Endodermal cell (in vitro differentiated cells): ENCODE data around the gene CPO. TPM values are rescaled to one million over a fixed set of nuclear protein-coding genes. Genes with fewer than 3 reads are reported as not detected.

Experiments used
- DNase-seq: peaks from one replicate; pipeline ENCODE4 v3.0.0-alpha.2; 2017
- H3K27ac ChIP-seq: 2 replicates; pipeline ENCODE4 v1.5.1; 2013; ENCODE audit warnings: mild to moderate bottlenecking, low read depth, low read length, moderate library complexity
- H3K27me3 ChIP-seq: 2 replicates; pipeline ENCODE4 v1.6.1; 2013; ENCODE audit warnings: mild to moderate bottlenecking, low read length, moderate library complexity; ENCODE audit not compliant: insufficient read depth, control insufficient read depth, poor library complexity, severe bottlenecking
- H3K36me3 ChIP-seq: 2 replicates; pipeline ENCODE4 v1.7.0; 2013; ENCODE audit warnings: mild to moderate bottlenecking, low read length, moderate library complexity; ENCODE audit not compliant: control insufficient read depth, insufficient read depth
- H3K4me1 ChIP-seq: one replicate; pipeline ENCODE4 v1.7.0; 2013; ENCODE audit warnings: low read length; ENCODE audit not compliant: control insufficient read depth, insufficient read depth
- H3K4me3 ChIP-seq: 2 replicates; pipeline ENCODE4 v1.5.1; 2013; ENCODE audit warnings: mild to moderate bottlenecking, low read length, moderate library complexity
- H3K9ac ChIP-seq: 2 replicates; pipeline ENCODE4 v1.6.1; 2013; ENCODE audit warnings: mild to moderate bottlenecking, low read length, moderate library complexity; ENCODE audit not compliant: poor library complexity, severe bottlenecking; ENCODE audit errors: extremely low read depth
- H3K9me3 ChIP-seq: 2 replicates; pipeline ENCODE4 v1.6.1; 2013; ENCODE audit warnings: mild to moderate bottlenecking, low read length, moderate library complexity; ENCODE audit not compliant: control insufficient read depth
- H3K27ac Mint-ChIP-seq: 2 replicates; pipeline ENCODE4 v1.8.0; 2020; ENCODE audit warnings: mixed read lengths
- H3K27me3 Mint-ChIP-seq: 2 replicates; pipeline ENCODE4 v1.8.0; 2021; ENCODE audit warnings: mild to moderate bottlenecking, mixed read lengths; ENCODE audit not compliant: insufficient read depth
- H3K36me3 Mint-ChIP-seq: 2 replicates; pipeline ENCODE4 v1.8.0; 2020; ENCODE audit warnings: low read depth, mixed read lengths
- H3K4me1 Mint-ChIP-seq: 2 replicates; pipeline ENCODE4 v1.8.0; 2020; ENCODE audit warnings: mixed read lengths
- H3K4me3 Mint-ChIP-seq: 2 replicates; pipeline ENCODE4 v1.8.0; 2020; ENCODE audit warnings: mild to moderate bottlenecking, moderate library complexity, mixed read lengths
- H3K9me3 Mint-ChIP-seq: 2 replicates; pipeline ENCODE4 v1.8.0; 2020; ENCODE audit warnings: mild to moderate bottlenecking, mixed read lengths
- WGBS, 2 experiments: methylation state at CpG; one replicate each; pipeline versions ENCODE4 v1.1.5 to v1.1.7; 2013; ENCODE audit warnings: missing lambda C conversion rate in 2 of 2, mixed read lengths in 1 of 2; ENCODE audit not compliant: insufficient coverage in 1 of 2, insufficient read length in 1 of 2; 5-methylcytosine and 5-hydroxymethylcytosine counted together
- total RNA-seq, 2 donors: library from RNA; stranded (reverse); fragmentation: NEBNext Ultra II Directional in 1 of 2; extraction: Animal tissue kit (Norgen Biotek cat#: 25700) in 1 of 2; gene quantifications; 2 replicates in 1 of 2; 3 replicates in 1 of 2; pipeline ENCODE4 v1.2.1, GENCODE V29; 2021
- TF ChIP-seq, protein P1 (sequence below): fragments of 200-600 bp; sonication (generic); conservative IDR thresholded peaks from 2 replicates; pipeline ENCODE4 v1.5.0; 2021; ENCODE audit warnings: antibody characterized with exemption, mild to moderate bottlenecking

CPO gene
- total RNA-seq, 2 donors from 2014 or later = 0.95 to 1.0 TPM

DNA sequence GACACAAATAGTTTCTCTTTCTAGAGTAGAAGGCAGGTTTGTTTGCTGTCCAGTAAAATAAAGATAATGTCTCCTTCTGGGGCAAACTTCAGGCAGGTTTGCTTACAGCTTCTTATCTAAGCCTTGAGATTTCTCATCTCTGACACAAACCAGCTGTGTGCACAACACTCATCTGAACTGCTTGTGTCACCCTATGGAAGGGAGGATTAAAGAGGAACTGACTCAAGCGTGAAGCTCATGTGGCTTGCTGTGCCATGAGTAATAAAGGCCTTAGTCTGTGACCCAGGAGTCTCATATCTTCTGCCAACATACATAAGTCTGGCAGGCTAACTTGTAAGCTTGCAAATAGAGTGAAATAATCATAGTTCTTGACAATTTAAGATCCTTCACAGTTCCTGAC, 24.2 kb upstream of the CPO start:
- no peak overlapping the region for H3K4me3 Mint-ChIP-seq
- H3K27ac Mint-ChIP-seq = no peak overlapping the region
- H3K4me1 Mint-ChIP-seq = peaks cover 6% of the 10 kb centered on the region
- DNase-seq = no peak
- no peak overlapping the region for H3K4me3 ChIP-seq
- WGBS, 2 experiments = 80 to 89% methylated on average over 1 of the region's 1 CpG
- no peaks in the 10 kb centered on the region for H3K36me3 ChIP-seq
- TF ChIP-seq, protein P1, sequence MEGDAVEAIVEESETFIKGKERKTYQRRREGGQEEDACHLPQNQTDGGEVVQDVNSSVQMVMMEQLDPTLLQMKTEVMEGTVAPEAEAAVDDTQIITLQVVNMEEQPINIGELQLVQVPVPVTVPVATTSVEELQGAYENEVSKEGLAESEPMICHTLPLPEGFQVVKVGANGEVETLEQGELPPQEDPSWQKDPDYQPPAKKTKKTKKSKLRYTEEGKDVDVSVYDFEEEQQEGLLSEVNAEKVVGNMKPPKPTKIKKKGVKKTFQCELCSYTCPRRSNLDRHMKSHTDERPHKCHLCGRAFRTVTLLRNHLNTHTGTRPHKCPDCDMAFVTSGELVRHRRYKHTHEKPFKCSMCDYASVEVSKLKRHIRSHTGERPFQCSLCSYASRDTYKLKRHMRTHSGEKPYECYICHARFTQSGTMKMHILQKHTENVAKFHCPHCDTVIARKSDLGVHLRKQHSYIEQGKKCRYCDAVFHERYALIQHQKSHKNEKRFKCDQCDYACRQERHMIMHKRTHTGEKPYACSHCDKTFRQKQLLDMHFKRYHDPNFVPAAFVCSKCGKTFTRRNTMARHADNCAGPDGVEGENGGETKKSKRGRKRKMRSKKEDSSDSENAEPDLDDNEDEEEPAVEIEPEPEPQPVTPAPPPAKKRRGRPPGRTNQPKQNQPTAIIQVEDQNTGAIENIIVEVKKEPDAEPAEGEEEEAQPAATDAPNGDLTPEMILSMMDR = no peak
- H3K9me3 Mint-ChIP-seq = peaks cover 3% of the 10 kb centered on the region
- H3K27ac ChIP-seq = no peak overlapping the region
- no peaks in the 10 kb centered on the region for H3K9me3 ChIP-seq
- H3K36me3 Mint-ChIP-seq = no peaks in the 10 kb centered on the region
- no peak overlapping the region for H3K9ac ChIP-seq
- no peaks in the 10 kb centered on the region for H3K27me3 ChIP-seq
- H3K4me1 ChIP-seq = no peaks in the 10 kb centered on the region
- no peaks in the 10 kb centered on the region for H3K27me3 Mint-ChIP-seq

- Mint-ChIP-seq H3K4me1 (peaks cover 6% of the 10 kb centered on the region), H3K9me3 (peaks cover 3% of the 10 kb centered on the region), H3K36me3 (no peaks in the 10 kb centered on the region), H3K4me3 (no peak overlapping the region), H3K27me3 (no peaks in the 10 kb centered on the region), H3K27ac (no peak overlapping the region)
- Histone ChIP-seq H3K27ac (no peak overlapping the region), H3K9ac (no peak overlapping the region), H3K4me3 (no peak overlapping the region), H3K36me3 (no peaks in the 10 kb centered on the region), H3K27me3 (no peaks in the 10 kb centered on the region), H3K4me1 (no peaks in the 10 kb centered on the region), H3K9me3 (no peaks in the 10 kb centered on the region)
- peak; percentile 57 for DNase-seq
- whole genome bisulfite sequencing, 2 experiments = 36 to 53% methylated on average over 2 of the region's 2 CpGs
- TF ChIP-seq, protein P1 = peak; percentile 17
Measured at GRCh38 chr2:206918263-206918662, 21.1 kb upstream of the CPO start.

- H3K27me3 Mint-ChIP-seq = no peaks in the 10 kb centered on the region
- Histone ChIP-seq H3K36me3 (no peaks in the 10 kb centered on the region), H3K4me3 (no peak overlapping the region), H3K9ac (no peak overlapping the region), H3K27ac (no peak overlapping the region), H3K9me3 (no peaks in the 10 kb centered on the region), H3K4me1 (no peaks in the 10 kb centered on the region), H3K27me3 (no peaks in the 10 kb centered on the region)
- peaks cover 6% of the 10 kb centered on the region for H3K4me1 Mint-ChIP-seq
- H3K36me3 Mint-ChIP-seq = no peaks in the 10 kb centered on the region
- no peaks in the 10 kb centered on the region for H3K9me3 Mint-ChIP-seq
- WGBS, 2 experiments = 96% methylated on average over 3 of the region's 3 CpGs
- H3K4me3 Mint-ChIP-seq = no peak overlapping the region
- no peak overlapping the region for H3K27ac Mint-ChIP-seq
- DNase-seq = peak; percentile 55
- TF ChIP-seq, protein P1 = no peak
Measured at GRCh38 chr2:206920310-206920709, 19.0 kb upstream of the CPO start.
